GM21737 (cell line): ENCODE results near the gene ITIH2.
"Not testable (repeated sequence)": the region's sequence is repeated elsewhere in the genome, so short reads cannot be mapped to it uniquely, and the experiment has no call there.

Experiments
- ATAC-seq: cut with Tn5 transposase; IDR thresholded peaks from one replicate; pipeline ENCODE4 v1.9.1; 2021; ENCODE audit warnings: mild to moderate bottlenecking, moderate library complexity; ENCODE audit not compliant: unreplicated experiment

Gene ITIH2

DNA sequence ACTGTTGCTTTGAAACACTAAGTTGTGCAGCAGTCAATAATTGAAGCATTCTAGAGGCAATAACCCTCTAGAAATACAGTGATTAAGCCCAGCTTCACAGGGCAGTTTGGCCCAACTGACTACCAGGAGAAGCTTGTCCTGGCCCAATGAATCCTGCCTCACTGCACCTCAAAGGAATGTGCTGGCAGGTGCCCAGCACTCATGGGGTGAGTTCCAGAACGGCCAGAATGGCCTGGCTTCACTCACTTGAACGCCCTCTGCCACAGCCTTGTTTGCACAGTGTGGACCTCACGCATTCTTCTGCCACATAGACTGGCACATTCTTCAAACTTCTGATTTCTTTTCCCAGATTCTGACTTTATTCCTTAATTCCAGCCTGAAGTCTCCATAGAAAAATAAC lies 6.6 kb upstream of the ITIH2 start:
- ATAC-seq, result no peak

DNA sequence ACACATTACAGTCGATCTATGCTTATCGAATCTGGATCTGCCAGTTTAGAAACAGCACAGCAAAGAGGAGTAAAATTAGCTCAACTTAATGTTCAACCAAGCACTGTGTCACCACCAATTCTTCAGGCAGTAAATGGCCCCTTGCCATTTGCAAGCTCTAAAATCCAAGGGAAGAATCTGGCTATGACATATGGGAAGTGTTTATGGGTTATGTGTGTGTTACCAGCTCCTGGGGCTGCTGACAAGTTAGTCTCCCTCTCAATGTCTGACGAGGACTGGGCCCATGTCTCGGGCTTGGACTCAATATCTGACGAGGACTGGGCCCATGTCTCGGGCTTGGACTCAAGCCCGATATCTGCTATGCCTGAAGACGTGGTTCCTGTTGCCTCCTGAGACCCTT lies 5.7 kb upstream of the ITIH2 start:
- ATAC-seq, result no peak

DNA sequence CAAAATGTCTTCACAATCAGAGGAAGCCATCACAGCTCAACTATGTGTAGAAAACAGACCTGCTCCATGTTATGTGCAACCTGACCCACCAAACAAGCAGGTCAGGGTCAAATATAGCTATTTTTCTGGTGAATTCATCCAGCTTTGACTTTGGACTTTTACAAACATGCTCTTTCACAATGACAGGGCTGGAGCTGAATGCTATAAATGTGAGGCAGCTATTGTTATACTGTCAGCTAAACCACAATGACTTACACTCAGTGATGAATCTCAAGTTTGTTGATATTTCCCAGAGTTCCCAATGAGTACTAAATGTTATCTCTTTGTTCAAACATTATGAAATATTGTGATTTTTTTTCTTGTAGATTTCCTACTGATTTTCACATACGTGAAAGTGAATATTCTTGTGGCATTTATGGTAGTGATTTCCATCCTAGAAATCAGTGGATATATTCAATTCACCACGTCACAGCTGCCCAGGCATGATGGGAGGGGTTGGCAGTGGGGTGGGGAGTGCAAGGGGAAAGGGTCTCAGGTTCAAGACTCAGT lies 2.5 kb upstream of the ITIH2 start:
- no peak for ATAC-seq

DNA sequence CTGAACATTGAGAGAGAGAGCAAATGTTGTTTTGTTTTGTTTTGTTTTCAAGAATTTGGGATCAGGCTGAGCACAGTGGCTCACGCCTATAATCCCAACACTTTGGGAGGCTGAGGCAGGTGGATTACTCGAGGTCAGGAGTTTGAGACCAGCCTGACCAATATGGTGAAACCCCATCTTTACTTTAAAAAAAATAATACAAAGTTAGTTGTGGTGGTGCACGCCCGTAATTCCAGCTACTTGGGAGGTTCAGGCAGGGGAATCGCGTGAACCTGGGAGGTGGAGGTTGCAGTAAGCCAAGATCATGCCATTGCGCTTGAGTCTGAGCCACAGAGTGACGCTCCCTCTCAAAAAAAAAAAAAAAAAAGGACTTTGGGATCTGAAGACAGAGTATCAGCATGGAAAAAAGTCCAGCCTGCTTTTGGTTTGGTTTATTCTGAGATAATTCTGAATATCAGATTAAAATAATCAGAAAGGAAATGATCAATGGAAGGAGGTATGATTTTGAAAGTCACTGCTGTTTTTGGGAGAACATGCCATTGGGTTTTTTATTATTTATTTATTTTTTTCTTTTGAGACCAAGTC lies 1.9 kb upstream of the ITIH2 start:
- ATAC-seq, result no peak

DNA sequence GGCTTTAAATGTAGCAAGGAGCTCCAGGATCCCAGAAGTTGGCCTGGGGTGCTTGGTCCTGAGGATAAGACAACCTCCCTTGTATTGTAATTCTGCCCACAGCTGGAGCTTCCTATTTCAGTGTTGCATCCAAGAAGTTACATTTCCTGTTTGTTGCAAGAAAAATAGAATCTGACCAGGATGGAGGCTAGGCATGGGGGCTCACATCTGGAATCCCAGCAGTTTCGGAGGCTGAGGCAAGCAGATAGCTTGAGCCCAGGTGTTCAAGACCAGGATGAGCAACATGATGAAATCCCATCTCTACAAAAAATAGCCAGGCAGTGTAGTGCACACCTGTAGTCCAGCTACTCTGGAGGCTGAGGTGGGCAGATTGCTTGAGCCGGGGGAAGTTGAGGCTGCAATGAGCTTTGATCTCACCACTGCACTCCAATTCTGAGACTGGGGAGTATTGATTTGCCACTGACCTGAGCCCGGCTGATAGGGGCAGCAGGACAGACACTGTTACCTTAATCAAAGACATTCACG lies 766 bp upstream of the ITIH2 start:
- ATAC-seq, result no peak

DNA sequence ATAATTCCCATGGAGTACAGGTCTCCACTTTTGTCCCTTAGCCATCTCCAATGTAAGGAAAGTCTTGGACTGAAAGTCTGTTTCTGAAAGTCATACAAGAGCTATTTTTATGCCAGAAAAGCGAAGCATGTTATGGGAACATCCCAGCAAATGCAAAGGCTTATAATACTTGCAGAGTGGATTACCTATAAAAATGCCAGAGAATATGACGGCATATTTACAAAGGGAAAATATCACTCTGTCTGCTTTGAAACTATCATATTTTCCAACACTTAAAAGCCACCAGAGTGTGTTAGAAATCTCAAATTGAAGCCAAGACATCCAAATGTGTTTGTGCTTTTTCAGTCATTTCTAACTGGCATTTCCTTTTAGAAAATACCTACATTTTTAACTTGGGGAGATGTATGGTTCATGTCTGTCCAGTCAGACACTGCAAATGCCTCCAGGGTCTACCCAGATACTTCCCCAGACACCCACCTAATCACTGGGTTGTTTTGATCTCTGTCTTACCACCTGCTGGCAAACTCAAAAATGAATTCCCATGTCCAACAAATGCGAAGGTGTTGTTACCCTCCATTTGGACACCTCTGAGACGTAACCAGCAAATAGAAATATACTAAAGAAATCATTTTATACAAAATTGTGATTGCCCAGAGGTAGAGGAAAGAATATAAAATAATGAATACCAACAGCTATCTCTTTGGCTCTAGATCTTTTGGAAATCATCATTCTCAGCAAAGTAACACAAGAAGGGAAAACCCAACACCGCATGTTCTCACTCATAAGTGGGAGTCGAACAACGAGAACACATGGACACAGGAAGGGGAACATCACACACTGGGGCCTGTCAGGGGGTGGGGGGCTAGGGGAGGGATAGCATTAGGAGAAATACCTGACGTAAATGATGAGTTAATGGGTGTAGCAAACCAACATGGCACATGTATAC lies 1.2 kb downstream of the ITIH2 start:
- no peak for ATAC-seq

DNA sequence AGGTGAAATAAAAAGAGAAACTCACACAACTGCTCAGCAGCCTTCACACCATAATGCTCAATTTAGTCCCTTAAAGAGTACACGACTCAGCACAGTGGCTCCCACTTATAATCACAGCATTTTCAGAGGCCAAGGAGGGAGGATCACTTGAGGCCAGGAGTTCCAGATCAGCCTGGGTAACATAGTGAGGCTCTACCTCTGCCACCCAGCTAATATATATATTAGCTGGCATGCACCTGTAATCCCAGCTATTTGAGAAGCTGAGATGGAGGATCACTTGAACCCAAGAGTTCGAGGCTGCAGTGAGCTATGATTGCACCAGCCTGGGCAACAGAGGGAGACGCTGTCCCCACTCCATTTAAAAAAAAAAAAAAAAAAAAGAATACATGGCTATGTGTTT lies 2.2 kb downstream of the ITIH2 start:
- ATAC-seq, result no peak

DNA sequence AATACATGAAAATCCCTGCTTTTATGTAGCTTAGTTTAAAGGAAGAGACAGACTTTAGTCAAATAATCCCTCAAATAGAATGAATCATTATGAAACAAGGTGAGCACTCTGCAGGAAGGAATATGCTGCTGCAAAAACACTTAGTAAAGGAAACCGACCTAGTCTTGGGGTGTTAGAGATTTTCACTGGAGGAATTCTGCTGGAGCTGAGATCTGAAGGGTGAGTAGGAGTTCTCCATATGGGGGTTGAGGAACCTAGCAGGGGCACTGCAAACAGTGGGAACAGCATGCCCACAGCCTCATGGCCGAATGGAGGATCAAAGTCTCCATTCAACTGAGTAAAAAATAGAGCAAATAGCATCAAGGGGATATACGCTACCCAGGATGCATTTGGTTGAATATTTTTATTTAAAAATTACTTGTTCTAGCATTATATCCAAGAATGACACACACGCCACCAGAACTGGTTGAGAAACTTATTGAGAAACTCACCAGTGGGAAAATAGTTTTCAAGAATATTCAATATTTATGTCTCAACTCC lies 3.5 kb downstream of the ITIH2 start:
- no peak for ATAC-seq

DNA sequence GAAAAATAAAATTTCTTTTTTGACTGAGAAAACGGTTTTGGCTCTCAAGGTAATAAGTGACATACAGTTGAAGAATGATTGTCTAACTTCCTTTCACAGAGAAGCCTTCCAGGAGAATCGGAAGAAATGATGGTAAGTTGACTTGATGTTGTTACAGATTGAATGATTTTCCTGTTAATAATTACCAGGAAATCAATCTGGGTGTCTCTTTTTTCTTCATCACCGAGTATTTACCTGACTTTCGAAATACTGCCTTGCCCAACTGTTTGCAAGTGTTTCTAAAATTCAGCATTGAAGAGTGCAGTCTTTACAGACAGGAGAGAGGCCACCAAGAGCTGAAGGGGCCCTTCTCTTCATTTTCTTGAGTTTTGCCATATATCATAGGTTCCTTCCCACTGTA lies 4.0 kb downstream of the ITIH2 start:
- ATAC-seq, result no peak

DNA sequence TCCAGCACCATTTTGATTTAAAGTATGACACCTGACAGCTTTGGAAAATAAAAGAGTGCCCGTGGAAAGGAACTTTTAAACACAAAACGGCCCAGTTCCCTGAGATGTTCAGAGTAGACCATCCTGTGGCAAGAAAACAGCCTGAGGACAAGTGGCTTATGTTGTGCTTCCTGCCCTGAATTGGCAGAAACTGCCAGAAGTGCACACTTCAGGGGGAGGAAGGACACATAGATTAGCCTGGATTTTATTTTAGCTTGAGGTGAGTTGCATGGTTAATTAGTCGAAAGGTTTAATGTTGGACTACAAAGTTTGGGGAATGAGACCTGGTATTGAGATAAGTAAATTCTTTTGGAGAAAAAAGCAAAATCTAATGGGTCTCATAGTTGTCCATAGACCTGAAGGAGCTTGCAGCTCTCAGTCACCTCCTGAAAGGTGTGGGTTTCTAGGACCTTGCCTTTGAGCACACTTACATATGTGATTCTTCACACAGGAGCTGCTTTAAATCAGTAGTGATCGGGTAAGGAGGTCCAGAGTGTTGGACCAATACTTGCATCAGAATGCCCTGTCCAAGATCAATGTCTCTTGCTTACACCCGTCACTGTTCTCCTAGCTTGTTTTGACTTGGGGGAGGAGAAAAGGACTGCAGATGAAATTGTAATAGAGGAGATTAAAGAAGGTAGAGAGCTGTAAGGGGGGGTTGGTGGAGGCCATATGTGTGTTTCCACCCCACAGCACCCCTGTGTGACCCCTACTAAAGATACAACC lies 4.9 kb downstream of the ITIH2 start:
- no peak for ATAC-seq

DNA sequence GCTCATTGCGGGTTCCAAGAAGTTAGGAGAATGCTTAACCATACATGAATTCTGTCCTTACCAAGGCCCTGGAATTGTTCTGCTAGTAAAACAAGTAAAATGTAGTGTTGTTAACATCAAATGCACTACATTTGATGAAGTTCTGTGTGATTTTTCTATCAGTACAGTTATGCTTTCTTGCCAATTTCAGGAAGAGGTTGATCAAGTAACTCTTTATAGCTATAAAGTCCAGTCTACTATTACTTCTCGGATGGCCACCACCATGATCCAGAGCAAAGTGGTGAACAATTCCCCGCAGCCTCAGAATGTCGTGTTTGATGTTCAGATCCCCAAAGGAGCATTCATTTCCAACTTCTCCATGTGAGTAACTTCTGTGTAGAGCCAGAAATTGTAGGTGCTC lies 5.7 kb downstream of the ITIH2 start:
- ATAC-seq, result no peak

DNA sequence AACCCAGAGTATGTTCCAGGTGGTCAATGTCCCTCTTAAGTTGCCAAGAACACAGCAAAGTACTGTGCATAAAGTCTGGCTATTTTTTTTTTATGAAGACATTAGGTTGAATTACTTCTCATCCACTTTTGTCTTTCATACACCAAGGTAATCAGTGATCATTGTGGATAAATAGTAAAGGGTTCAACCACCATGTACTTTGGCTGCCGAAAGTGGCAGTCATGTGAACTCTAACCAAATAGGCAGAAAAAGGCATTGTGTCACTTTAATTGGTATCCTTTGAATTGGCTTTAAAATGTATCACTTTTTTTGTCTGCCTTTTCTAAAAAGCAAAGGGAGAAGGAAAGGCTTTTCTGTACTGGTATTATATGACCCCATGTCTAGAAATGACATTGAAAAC lies 7.3 kb downstream of the ITIH2 start:
- ATAC-seq, result no peak

DNA sequence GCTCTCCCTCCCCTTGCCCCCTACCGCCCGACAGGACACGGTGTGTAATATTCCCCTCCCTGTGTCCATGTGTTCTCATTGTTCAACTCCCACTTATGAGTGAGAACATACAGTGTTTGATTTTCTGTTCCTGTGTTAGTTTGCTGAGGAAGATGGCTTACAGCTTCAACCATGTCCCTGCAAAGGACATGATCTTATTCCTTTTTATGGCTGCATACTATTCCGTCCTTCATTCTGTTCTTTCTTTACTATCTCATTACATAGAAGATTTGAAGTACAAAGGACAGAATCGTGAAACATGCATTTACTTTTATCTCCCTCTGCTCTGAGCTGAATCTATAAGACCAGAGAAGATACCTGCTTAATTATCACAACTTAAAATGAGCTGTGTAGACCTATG lies 8.0 kb downstream of the ITIH2 start:
- not testable (repeated sequence) for ATAC-seq

DNA sequence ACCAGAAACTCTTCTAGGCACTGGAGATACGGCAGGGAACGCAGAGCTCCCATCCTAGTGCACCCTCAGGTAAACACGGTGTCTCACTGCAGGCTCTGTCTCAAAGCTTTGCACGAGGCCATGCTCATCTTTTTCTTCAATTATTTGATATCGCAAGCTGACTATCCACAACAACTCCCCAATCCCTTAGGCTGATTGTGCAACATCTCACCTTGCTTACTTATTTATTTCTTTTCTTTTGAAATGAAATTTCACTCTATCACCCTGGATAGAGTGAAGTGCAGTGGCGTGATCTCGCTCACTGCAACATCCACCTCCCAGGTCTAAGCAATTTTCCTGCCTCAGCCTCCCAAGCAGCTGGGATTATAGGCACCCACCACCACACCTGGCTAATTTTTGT lies 12.4 kb downstream of the ITIH2 start:
- no peak for ATAC-seq

DNA sequence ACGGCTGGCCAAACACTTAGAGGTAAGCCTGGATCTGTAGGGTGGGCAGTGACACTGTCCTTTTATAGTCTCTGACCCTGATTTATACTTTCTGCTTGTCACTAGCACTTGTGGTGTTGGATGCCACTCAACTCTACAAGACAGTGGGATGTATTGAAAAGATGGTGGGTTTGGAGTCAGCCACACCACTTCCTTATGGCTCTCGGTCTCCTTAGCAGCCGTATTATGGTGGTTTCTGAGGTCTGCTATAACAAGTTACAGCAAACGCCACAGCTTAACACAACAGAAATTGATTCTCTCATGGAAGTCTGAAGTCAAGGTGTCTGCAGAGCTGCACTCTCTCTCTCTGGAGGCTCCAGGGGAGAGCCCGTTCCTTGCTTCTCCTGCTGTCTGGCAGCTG lies 14.7 kb downstream of the ITIH2 start:
- no peak for ATAC-seq

DNA sequence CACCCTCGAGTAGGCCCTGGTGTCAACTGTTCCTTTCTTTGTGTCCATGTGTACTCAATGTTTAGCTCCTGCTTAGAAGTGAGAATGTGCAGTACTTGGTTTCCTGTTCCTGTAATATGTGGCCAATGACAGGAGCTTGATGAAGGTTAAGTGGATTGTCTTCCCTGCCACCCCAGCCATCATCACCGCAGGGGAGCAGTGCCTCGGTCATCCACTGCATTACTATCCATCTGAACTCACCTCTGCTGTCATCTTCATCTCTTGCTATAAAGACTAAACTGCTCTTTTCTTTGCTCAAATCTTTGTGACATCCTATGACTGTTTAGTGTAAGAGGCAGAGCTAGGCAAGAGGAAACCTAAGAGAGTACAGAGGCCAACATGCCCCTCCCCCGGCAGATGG lies 15.6 kb downstream of the ITIH2 start:
- no peak for ATAC-seq

DNA sequence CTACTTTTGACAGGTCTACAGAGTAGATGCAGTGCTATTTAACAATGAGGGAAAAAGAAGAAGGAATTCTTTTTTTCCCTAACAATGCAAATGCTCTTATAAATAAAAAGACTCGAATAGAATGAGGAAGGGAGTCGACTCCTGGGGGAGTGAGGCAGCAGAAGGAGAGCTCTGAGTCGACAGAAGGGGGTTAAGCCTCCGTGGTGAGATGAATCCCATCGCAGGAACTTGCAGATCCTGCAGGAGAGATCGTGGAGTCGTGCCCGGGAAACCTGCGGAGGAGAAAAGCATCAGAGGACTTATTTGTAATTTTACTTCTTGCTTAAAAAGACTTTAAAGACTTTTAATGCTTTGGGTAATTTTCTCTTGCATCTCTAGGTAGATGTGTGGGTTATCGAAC lies 17.4 kb downstream of the ITIH2 start:
- no peak for ATAC-seq

DNA sequence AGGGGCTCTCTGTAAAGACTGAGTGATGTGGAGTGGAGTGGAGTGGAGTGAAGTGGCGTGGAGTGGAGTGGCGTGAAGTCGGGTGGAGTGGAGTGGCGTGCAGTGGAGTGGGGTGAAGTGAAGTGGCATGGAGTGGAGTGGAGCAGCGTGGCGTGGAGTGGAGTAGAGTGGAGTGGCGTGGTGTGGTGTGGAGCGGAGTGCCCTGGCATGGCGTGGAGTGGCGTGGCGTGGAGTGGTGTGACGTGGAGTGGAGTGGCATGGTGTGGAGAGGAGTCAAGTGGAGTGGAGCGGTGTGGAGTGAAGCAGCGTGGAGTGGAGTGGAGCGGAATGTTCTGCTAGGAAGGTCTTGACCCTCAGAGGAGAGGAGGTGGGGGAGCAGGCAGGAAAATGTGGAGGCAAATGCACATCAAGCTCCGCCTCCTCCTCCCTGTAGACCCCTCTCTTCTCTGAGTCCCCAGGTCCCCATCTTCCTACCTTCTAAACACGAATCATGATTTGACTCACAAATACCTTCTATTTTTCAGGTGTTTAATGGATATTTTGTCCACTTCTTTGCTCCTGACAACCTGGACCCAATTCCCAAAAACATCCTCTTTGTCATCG lies 19.9 kb downstream of the ITIH2 start:
- no peak for ATAC-seq

DNA sequence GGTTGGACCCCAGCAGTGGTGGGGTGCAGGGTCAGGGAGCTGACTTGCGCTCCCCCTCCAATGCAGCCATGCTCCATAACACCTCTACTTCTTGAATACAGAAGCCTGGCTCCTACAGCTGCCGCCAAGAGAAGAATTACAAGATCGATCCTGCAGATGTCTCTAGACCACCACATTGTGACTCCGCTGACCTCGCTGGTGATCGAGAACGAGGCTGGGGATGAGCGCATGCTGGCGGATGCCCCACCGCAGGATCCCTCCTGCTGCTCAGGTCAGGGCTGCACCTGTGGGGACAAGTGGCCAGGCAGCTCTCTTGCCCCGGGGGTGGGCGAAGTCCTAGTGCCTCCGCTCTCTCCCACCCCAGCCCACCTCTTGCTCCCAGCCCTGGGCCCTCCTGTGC lies 31.7 kb downstream of the ITIH2 start:
- no peak for ATAC-seq

DNA sequence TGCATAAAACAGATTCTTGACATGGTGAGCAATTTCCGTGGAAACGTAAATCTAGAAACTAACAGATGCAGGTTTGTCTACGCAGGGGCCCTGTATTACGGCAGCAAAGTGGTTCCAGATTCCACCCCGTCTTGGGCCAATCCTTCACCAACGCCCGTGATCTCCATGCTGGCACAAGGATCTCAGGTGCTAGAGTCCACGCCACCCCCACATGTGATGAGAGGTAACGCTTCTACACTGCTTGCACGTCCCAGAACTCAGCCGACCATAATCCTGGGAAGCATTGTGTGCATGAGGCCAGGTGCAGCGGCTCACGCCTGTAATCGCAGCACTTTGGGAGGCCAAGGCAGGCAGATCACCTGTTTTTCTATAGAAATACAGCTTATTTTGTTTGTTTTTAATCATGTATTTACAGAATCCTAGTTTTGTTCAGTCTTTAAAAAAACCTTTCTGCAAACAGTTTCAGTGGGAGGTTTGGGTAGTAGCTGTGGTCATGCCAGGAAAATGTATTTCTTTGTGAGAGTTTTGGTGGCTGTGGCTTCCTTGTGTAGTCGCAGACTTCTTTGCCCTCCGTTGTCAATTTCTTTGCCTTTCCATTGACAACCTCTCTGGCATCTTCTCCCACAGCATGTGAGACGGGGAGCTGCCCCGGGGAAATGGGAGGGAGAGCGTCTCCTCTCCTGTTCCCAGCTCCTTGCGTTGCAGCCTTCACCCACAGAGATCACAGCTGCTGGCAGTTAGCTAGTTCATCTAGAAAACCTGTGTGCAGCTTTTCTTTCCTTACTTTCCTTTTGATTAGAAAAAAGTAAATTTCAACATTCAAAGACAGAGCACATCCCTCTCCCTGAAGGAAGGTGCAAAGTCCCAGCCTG lies 35.7 kb downstream of the ITIH2 start:
- ATAC-seq, result no peak
